Stimulated activated CD4-positive, alpha-beta T cell treated with anti-CD3 and anti-CD28 coated beads, TNF-alpha, amount 100 ng/mL, for 24 hours (primary cell): ENCODE measurements around the gene LTB4R2.
A peak's percentile ranks its signal among the peaks of the same experiment; 100 is the strongest.

Experiments
- DNase-seq, 3 experiments: peaks; one replicate each; pipeline ENCODE4 v3.0.0-alpha.2; 2020; ENCODE audit warnings: low read depth in 3 of 3

The LTB4R2 gene

GRCh38 chr14:24277071-24277470 lies 32.9 kb upstream of the LTB4R2 start:
- DNase-seq: no peak

- DNase-seq: no peak
Measured at GRCh38 chr14:24277606-24278321, 32.2 kb upstream of the LTB4R2 start.

- no peak for DNase-seq
Measured at GRCh38 chr14:24278424-24278823, 31.5 kb upstream of the LTB4R2 start.

GRCh38 chr14:24279301-24280186 lies 30.4 kb upstream of the LTB4R2 start:
- DNase-seq: peak in 2 of 3 experiments; percentile 39 to 61

- no peak for DNase-seq
Measured at GRCh38 chr14:24280797-24281460, 29.0 kb upstream of the LTB4R2 start.

GRCh38 chr14:24281636-24282035 lies 28.3 kb upstream of the LTB4R2 start:
- DNase-seq: no peak

- DNase-seq: no peak
Measured at GRCh38 chr14:24282736-24283135, 27.2 kb upstream of the LTB4R2 start.

GRCh38 chr14:24283796-24284460 lies 26.0 kb upstream of the LTB4R2 start:
- no peak for DNase-seq

- DNase-seq: no peak
Measured at GRCh38 chr14:24284501-24285035, 25.4 kb upstream of the LTB4R2 start.

GRCh38 chr14:24285351-24285750 lies 24.6 kb upstream of the LTB4R2 start:
- no peak for DNase-seq

- no peak for DNase-seq
Measured at GRCh38 chr14:24286996-24287395, 22.9 kb upstream of the LTB4R2 start.

- peak in 1 of 3 experiments; percentile 71 for DNase-seq
Measured at GRCh38 chr14:24289649-24290280, 20.2 kb upstream of the LTB4R2 start.

GRCh38 chr14:24290746-24291145 lies 19.2 kb upstream of the LTB4R2 start:
- DNase-seq: no peak

GRCh38 chr14:24291446-24292117 lies 18.4 kb upstream of the LTB4R2 start:
- no peak for DNase-seq

GRCh38 chr14:24292118-24292807 lies 17.7 kb upstream of the LTB4R2 start:
- no peak for DNase-seq

- DNase-seq: no peak
Measured at GRCh38 chr14:24293525-24293924, 16.4 kb upstream of the LTB4R2 start.

GRCh38 chr14:24296341-24297157 lies 13.4 kb upstream of the LTB4R2 start:
- peak; percentile 52 to 70 (median 69) for DNase-seq

- DNase-seq: no peak
Measured at GRCh38 chr14:24297190-24297964, 12.6 kb upstream of the LTB4R2 start.
